NCI-H226 (cell line): Measurements from ENCODE around the gene HNRNPH1.

Experiments used
- DNase-seq: peaks from one replicate; pipeline ENCODE4 v3.0.0-alpha.2; 2015

Gene HNRNPH1

DNA sequence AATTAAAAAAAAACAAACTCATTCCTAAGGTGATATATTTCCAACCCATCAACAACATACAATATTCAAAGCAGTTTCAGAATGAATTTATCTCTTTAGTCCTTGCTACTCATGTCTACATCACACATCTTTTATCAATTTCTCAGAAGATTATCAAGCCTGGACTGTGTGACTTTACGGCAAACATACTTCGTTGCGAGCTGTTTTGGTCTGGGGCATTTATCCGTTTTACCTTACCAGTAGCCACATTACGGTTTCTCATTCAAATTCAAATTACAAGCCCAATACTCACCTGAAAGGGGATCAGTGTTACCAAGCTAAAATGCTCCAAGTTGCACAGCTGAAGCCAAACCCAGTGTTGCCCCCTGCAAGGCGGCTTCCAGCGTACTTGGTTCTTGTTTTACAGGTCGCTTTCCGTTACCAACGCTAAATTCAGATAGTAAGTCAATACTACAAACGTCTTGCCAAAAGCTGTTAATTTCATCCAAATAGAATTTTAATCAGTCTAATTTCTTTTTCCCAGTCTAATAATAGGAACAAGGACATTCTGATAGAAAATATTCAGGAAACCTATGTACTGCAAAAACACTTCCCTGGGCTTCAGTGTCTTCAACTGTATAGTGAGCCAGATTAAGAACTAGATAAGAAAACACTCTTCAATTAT, 1.8 kb downstream of the HNRNPH1 start:
- DNase-seq: no peak

- DNase-seq: peak; percentile 72
Measured at GRCh38 chr5:179620703-179621350, 2.6 kb downstream of the HNRNPH1 start.

DNA sequence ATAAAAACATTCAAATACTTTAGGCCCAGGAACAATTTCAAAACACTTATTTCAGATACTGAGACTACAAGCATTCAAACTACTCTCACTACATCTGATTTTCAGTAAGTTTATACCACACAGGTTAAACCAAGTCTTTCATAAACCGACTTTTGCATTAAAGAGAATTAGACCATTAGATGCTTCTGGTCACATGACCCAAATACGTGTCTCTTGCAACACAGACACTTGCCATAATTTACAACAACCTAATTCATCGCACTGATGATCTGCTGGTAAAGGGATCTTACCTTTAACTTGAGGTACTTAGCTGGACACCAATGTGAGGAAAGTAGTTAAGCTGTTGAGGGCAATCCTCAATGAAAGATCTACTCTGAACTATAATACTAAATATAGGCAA, 3.2 kb downstream of the HNRNPH1 start:
- no peak for DNase-seq

GRCh38 chr5:179619776-179620175, 3.7 kb downstream of the HNRNPH1 start:
- DNase-seq: no peak

DNA sequence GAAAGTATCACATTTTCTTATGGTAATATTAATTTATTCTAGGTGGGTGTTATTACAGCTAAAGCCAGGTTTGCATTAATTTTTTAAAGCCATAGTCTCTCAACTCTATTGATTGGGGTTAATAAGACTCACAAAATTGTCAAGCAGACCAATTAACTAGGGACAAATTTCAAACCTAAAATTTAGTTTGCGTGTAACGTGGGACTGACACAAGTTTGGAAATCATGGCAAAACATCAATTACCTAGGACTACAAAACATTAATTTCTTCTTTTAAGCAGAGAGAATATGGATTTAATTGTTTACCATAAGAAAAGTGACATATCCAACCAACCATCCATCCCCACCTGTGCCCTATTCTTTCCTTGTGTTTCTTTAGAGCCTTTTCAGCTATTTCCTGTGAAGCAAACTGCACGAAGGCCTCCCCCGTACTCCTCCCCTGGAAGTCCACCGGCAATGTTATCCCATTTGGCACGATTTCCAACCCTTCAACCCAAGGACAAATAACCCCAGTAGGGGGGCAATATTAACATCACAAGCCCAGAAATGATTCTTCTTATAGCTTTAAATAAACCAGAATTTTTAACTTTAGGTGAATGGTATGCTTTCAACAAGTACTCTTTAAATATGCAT, 4.4 kb downstream of the HNRNPH1 start:
- no peak for DNase-seq

GRCh38 chr5:179617930-179618329, 5.5 kb downstream of the HNRNPH1 start:
- DNase-seq: no peak

GRCh38 chr5:179616002-179616594, 7.4 kb downstream of the HNRNPH1 start:
- DNase-seq: no peak

DNA sequence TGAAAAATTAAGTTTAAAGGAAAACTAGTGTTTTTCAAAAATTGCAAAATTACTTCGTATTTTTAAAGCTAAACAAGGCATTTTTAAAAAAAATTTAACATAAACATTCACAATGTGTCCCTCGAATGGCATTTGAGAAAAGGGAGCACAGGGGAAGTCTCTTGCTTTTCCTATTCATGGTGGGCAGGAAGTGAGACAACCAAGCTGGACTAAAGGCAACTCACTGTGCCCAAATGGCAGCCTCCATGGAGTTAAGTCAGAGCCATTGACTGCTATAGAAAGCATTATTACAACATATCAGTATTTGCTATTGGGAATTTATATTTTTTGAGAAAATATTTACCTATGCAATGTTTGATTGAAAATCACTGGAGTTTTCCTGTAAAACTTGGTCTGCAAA, 8.3 kb downstream of the HNRNPH1 start:
- no peak for DNase-seq

GRCh38 chr5:179614745-179615144, 8.7 kb downstream of the HNRNPH1 start:
- DNase-seq: no peak

DNA sequence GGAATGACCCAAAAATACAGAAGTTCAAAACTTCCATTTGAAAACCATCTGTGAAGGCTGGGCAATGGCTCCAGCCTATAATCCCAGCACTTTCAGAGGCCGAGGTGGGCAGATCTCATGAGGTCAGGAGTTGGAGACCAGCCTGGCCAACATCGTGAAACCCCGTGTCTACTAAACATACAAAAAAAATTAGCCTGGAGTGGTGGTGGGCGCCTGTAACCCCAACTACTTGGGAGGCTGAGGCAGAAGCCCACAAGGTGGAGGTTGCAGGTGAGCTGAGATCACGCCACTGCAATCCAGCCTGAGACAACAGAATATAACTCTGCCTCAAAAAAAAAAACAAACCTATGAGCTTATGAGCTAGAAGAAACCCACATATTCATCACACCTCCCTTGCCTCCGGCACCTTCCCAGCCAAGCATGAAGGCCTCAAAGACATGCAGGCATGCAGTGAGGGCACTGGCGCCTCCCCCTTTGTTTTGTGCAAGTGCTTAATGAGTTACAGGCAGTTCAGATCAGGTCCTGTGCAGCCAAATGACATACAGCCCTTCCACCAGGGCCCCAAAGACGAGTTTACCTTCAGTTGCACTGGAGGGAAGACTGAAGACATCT, 9.9 kb downstream of the HNRNPH1 start:
- no peak for DNase-seq

DNA sequence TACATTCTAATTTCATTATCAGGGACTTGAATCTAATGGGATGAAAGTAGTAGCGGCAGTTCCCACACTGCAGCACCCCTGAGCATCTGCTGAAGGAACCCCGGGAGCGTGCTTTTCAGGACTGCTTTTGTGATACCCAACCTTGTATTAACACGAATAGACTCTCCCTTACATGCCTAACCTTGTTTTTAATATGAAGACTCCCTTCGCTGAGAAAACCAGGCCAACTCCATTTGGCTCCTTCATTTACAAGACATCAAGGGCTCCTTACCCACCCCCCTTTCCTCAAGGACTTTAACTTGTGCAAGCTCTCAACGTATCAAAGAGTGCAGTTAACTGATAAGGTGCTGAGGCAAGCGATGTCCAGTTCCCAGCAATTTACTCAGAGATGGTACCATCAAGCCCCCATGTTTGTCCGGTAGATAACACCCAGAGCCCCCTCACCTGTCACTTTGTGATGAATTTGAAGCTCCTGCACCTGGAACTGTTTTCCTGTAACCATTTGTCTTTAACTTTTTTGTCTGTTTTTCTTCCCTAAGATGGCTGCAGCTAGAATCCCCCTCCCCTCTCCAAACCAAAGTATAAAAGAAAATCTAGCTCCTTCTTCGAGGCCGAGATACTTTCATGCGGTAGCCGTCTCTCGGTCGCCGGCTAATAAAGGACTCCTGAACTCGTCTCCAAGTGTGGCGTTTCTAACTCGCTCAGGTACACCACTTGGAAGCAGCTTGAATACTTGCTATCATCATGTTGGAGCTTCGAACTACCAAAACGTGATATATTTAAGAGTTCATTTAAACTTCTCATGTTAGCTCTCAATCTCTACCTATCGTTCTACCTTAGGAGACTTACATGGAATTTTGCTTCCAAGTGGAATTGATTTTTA, 10.7 kb downstream of the HNRNPH1 start:
- DNase-seq: no peak

DNA sequence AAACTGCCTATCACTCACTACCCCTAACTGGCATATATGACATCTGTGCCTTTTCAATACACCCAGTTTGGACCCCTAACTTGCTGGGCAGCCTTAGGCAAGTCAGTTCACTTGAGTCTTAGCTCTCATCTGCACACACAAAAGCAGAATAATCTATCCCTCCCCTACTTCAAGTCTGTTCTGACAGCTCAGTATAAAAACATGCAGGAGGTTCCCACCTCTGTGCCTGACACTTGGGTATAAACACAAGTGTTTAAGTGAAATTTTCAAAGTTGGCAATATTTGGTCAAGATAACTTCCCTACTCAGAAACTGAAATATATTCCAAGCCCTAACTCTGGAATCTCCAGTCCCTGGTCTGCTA, 12.6 kb downstream of the HNRNPH1 start:
- no peak for DNase-seq

DNA sequence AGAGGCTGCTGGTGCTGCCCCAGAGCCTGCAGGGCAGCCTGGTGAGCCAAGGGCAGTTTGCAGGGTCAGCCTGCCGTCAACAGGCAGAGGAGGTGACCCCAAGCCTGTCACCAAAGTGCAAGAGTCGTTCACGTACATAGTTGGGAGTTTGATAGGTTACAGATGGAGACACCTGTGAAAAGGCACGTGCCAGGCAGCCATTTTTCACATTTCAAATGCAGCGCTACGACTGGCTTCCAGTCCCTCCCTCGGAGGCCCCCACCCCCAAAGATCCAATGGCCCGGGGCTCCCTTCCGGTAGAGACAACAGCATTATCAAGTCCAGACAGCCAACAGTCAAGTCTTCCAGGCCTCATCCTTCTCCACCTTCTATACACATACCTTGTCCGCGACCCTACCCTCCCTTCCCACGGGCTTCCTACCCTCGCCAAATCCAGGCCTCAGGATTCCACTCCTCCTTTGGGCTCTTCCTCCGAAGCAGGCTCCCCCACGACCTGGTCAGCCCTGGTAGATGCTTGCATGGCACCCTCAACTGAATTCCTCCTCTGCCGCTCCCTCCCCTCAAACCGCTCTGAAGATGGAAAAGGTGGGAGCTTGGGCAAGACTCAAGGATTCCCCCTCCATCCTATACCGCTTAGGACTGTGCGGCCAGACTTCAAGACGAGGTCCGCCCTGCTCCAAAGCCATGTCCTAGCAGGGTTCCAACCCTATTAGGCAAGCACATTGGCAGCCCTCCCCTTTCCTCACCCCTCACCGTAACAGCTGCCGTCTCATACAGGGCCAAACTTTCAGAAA, 13.2 kb downstream of the HNRNPH1 start:
- no peak for DNase-seq

GRCh38 chr5:179609834-179610108, 13.7 kb downstream of the HNRNPH1 start:
- DNase-seq: no peak

GRCh38 chr5:179608131-179608581, 15.3 kb downstream of the HNRNPH1 start:
- no peak for DNase-seq

DNA sequence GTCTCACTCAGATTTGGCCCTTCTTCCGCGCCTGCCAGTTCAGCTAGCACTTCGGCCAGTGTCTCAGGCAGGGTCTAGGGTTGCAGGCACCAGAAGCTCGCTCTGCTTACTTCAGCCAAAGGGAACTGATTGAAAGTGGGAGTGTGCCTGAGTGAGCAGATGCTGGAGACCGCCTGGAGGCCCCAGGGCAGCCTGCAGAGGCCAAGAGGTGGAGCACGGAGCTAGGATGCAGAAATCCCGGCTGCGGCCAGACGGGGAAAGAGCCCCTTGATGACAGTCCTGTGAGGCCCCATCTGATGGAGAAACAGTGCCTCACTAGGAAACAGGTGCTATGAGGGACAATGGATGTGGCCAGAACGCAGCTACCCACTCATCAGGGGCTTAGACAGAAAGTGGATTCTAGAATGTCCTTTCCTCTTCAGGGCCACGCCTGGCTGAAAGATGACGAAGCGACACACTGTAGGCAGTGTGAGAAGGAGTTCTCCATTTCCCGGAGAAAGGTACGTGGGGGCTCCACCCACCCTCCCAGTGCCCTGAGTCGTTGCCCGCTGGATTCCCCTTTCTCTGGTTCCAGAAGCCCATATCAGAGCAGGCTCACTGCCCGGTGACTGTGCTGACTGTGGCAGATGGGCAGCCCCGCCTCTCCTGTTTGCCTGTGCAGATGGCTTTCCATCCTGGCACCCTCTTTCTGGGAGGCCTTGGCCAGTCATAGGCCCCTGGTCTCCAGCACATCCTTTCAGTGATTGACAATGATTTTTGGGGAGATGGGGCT, 16.1 kb downstream of the HNRNPH1 start:
- DNase-seq: no peak

DNA sequence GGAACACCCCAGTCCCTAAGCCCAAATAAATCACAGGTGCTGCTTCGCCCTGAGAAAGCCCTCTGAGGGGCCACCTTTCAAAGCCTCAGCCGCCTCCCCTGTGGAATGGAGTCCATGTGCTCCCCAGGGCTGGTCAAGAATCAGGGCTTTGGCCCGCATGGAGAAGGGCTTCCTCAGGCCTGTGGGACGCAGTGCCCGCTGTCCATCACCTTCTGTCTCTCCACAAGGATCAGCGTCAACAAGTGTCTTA, 16.6 kb downstream of the HNRNPH1 start:
- DNase-seq: no peak

- no peak for DNase-seq
Measured at GRCh38 chr5:179606071-179606909, 17.2 kb downstream of the HNRNPH1 start.

- no peak for DNase-seq
Measured at GRCh38 chr5:179605026-179605833, 18.2 kb downstream of the HNRNPH1 start.

DNA sequence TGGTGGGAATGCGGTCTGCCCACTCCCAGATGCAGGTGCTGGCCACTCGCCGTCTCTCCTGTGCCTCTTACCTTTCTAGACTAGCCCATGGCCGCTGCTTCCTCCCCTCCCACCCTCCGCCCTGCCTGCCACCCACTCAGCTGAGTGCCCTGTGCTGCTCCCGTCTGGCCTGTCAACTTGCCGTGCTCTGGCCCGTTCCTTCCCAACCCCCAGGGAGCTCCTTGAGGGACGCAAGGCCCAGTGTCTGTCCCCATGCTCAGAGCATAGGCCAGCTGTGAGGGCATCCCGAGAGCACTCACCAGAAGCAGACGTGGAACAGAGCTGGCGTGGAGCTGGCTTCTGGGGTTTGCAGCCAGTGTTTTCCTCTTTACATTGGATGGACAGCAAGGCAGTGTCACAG, 20.2 kb downstream of the HNRNPH1 start:
- DNase-seq: no peak
